Activated CD4-positive, CD25-positive, alpha-beta regulatory T cell treated with anti-CD3 and anti-CD28 coated beads, Interleukin-2, amount 50 U/mL, for 16 hours (primary cell): Measurements from ENCODE around the gene NOTCH3.

Source experiments
- DNase-seq: peaks from one replicate; pipeline ENCODE4 v3.0.0-alpha.2; 2020; ENCODE audit warnings: low read depth, low spot score

NOTCH3 gene

GRCh38 chr19:15200553-15201364 is at the start of gene NOTCH3:
Gene NOTCH3, minus strand, starts transcription at chr19:15200995. Its CDS starts 90 bp downstream, at chr19:15200905.
- DNase-seq: no peak

- no peak for DNase-seq
Observed at GRCh38 chr19:15250640-15250993, 49.8 kb upstream of the NOTCH3 start.

GRCh38 chr19:15249972-15250639 is 49.3 kb upstream of the NOTCH3 start:
- DNase-seq: no peak

GRCh38 chr19:15249528-15249874 is 48.7 kb upstream of the NOTCH3 start:
- no peak for DNase-seq

- no peak for DNase-seq
Observed at GRCh38 chr19:15248648-15249527, 48.1 kb upstream of the NOTCH3 start.

GRCh38 chr19:15248106-15248505 is 47.3 kb upstream of the NOTCH3 start:
- no peak for DNase-seq

GRCh38 chr19:15247107-15248014 is 46.6 kb upstream of the NOTCH3 start:
- DNase-seq: no peak

GRCh38 chr19:15246198-15246481 is 45.3 kb upstream of the NOTCH3 start:
- no peak for DNase-seq

GRCh38 chr19:15245370-15246197 is 44.8 kb upstream of the NOTCH3 start:
- no peak for DNase-seq

- no peak for DNase-seq
Observed at GRCh38 chr19:15244808-15245207, 44.0 kb upstream of the NOTCH3 start.

- DNase-seq: no peak
Observed at GRCh38 chr19:15244106-15244803, 43.5 kb upstream of the NOTCH3 start.

- no peak for DNase-seq
Observed at GRCh38 chr19:15243236-15243957, 42.6 kb upstream of the NOTCH3 start.

- no peak for DNase-seq
Observed at GRCh38 chr19:15241259-15241910, 40.6 kb upstream of the NOTCH3 start.

- no peak for DNase-seq
Observed at GRCh38 chr19:15240515-15240914, 39.7 kb upstream of the NOTCH3 start.

GRCh38 chr19:15239337-15239949 is 38.6 kb upstream of the NOTCH3 start:
- DNase-seq: no peak

GRCh38 chr19:15238639-15239155 is 37.9 kb upstream of the NOTCH3 start:
- no peak for DNase-seq

GRCh38 chr19:15237759-15238638 is 37.2 kb upstream of the NOTCH3 start:
- DNase-seq: no peak
